Measurements from ENCODE around the gene SHC3. TPM values are rescaled to one million over a fixed set of nuclear protein-coding genes. Genes with fewer than 3 reads are reported as not detected.

The SHC3 gene
- total and polyA plus RNA-seq, 2 donors (not counting 3 experiments of a cell fraction or from before 2014, with no cell fraction given): 1.0 to 2.0 TPM

DNA sequence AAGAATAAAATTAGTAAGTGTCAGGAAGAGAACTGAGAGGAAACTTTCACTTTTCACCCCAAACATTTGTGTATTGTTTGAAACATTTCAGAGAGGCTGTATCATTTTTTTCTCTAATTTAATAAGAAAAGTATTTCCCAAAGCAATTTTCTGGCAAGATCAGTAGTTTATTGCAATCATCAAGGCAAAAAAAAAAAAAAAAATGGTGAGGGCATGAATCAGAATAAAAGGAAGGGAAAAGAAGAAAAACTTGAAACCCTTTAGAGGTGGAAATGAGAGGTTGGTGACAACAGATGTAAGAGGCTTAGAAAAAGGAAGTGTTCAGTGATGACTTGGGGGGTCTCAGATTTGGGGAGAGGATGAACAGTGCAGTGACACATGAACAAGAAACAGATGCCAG lies 13.3 kb downstream of the SHC3 start:
- no peak for FAIRE-seq
- Histone ChIP-seq H3K4me1 (ENCODE audit: control insufficient read depth, extremely low read depth, insufficient read depth, low read length) (no peaks in the 10 kb centered on the region), H3K9me1 (replicated peaks; ENCODE audit: control insufficient read depth, extremely low read depth, insufficient read depth, low read length) (no peaks in the 10 kb centered on the region), H3K36me3 (ENCODE audit: control insufficient read depth in 2 of 2, extremely low read depth in 1 of 2, insufficient read depth in 2 of 2, low read length in 2 of 2) (no peaks in the 10 kb centered on the region), H3K27me3 (ENCODE audit: control insufficient read depth in 2 of 2, insufficient read depth in 2 of 2, low read length in 2 of 2) (no peaks in the 10 kb centered on the region), H3K27ac (ENCODE audit: insufficient read depth, low read depth, low read length) (no peak overlapping the region), H3K79me2 (ENCODE audit: control insufficient read depth, insufficient read depth, low read length) (no peaks in the 10 kb centered on the region), H4K20me1 (replicated peaks; ENCODE audit: control insufficient read depth, extremely low read depth, insufficient read depth, low read length) (no peaks in the 10 kb centered on the region), H3K4me2 (ENCODE audit: insufficient read depth, low read length) (no peak overlapping the region), H3K4me3 (replicated peaks in 1 of 3; ENCODE audit: insufficient read depth in 1 of 3, low read depth in 1 of 3, low read length in 3 of 3) (no peak overlapping the region), H2AFZ (ENCODE audit: low read depth, low read length) (no peak overlapping the region), H3K9me3 (replicated peaks; ENCODE audit: control insufficient read depth, insufficient read depth, low read length) (no peaks in the 10 kb centered on the region), H3K9ac (replicated peaks; ENCODE audit: extremely low read depth, insufficient read depth, low read length) (no peak overlapping the region)
- no peak for DNase-seq (ENCODE audit: low read depth, low spot score)
- intact Hi-C loops (cut with micrococcal nuclease) (no loop called here), dilution Hi-C loops (cut with MboI; ENCODE audit: extremely low pct_ligation_motif_present, low sequenced_read_pairs) (no loop called here)
- no TSS peak for BruUV-seq (replicated peaks)
- ChIA-PET POLR2A (no interaction called here), CTCF (no interaction called here)
- no peak for TF ChIP-seq JUN (IDR thresholded peaks at IDR 0.05; ENCODE audit: borderline replicate concordance, insufficient read depth, insufficient read length, low read depth)
- no peak for TF ChIP-seq EZH2 (IDR thresholded peaks at IDR 0.05; ENCODE audit: borderline replicate concordance, low read depth, low read length, severe bottlenecking)
- TF ChIP-seq, protein P1, sequence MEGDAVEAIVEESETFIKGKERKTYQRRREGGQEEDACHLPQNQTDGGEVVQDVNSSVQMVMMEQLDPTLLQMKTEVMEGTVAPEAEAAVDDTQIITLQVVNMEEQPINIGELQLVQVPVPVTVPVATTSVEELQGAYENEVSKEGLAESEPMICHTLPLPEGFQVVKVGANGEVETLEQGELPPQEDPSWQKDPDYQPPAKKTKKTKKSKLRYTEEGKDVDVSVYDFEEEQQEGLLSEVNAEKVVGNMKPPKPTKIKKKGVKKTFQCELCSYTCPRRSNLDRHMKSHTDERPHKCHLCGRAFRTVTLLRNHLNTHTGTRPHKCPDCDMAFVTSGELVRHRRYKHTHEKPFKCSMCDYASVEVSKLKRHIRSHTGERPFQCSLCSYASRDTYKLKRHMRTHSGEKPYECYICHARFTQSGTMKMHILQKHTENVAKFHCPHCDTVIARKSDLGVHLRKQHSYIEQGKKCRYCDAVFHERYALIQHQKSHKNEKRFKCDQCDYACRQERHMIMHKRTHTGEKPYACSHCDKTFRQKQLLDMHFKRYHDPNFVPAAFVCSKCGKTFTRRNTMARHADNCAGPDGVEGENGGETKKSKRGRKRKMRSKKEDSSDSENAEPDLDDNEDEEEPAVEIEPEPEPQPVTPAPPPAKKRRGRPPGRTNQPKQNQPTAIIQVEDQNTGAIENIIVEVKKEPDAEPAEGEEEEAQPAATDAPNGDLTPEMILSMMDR (IDR thresholded peaks at IDR 0.05; ENCODE audit: extremely low read depth in 1 of 2, insufficient read depth in 1 of 2, low read depth in 1 of 2, low read length in 2 of 2): no peak
- TF ChIP-seq, protein P2, sequence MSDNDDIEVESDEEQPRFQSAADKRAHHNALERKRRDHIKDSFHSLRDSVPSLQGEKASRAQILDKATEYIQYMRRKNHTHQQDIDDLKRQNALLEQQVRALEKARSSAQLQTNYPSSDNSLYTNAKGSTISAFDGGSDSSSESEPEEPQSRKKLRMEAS (IDR thresholded peaks at IDR 0.05; ENCODE audit: insufficient read depth, insufficient read length): no peak
- TF ChIP-seq MYC (IDR thresholded peaks at IDR 0.05; ENCODE audit: low read depth, low read length): no peak
- no peak for TF ChIP-seq FOS (IDR thresholded peaks at IDR 0.05; ENCODE audit: borderline replicate concordance, insufficient read depth, low read length)

DNA sequence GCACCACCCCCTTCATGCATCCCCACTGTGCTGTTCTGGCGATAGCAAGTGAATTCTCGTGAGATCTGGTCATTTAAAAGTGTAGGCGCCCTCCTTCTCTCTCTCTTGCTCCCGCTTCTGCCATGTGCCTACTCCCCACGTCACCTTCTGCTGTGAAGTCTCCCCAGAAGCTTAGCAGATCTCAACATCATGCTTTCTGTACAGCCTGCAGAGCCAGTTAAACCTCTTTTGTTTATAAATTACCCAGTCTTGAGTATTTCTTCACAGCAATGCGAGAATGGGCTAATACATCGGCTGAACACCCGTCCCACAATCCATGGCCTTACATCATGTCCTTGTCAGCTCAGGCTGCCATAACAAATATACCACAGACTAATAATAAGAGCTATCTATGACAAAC lies 17.4 kb downstream of the SHC3 start:
- TF ChIP-seq FOS (IDR thresholded peaks at IDR 0.05; ENCODE audit: borderline replicate concordance, insufficient read depth, low read length) (no peak), JUN (IDR thresholded peaks at IDR 0.05; ENCODE audit: borderline replicate concordance, insufficient read depth, insufficient read length, low read depth) (no peak), EZH2 (IDR thresholded peaks at IDR 0.05; ENCODE audit: borderline replicate concordance, low read depth, low read length, severe bottlenecking) (no peak), POLR2AphosphoS5 (IDR thresholded peaks at IDR 0.05; ENCODE audit: insufficient read depth, low read depth, low read length) (no peak), MYC (IDR thresholded peaks at IDR 0.05; ENCODE audit: low read depth, low read length) (no peak), POLR2A (IDR thresholded peaks at IDR 0.05; ENCODE audit: low read depth, low read length) (no peak), GATA2 (IDR thresholded peaks at IDR 0.05; ENCODE audit: insufficient read depth, insufficient read length, low read depth, low read length) (no peak)
- TF ChIP-seq, protein P1 (IDR thresholded peaks at IDR 0.05; ENCODE audit: extremely low read depth in 1 of 2, insufficient read depth in 1 of 2, low read depth in 1 of 2, low read length in 2 of 2): no peak
- TF ChIP-seq, protein P2 (IDR thresholded peaks at IDR 0.05; ENCODE audit: insufficient read depth, insufficient read length): no peak
- Histone ChIP-seq H3K36me3 (ENCODE audit: control insufficient read depth in 2 of 2, extremely low read depth in 1 of 2, insufficient read depth in 2 of 2, low read length in 2 of 2) (no peaks in the 10 kb centered on the region), H3K4me1 (ENCODE audit: control insufficient read depth, extremely low read depth, insufficient read depth, low read length) (no peaks in the 10 kb centered on the region), H3K9me1 (replicated peaks; ENCODE audit: control insufficient read depth, extremely low read depth, insufficient read depth, low read length) (no peaks in the 10 kb centered on the region), H3K27me3 (ENCODE audit: control insufficient read depth in 2 of 2, insufficient read depth in 2 of 2, low read length in 2 of 2) (no peaks in the 10 kb centered on the region), H3K27ac (ENCODE audit: insufficient read depth, low read depth, low read length) (no peak overlapping the region), H3K9me3 (replicated peaks; ENCODE audit: control insufficient read depth, insufficient read depth, low read length) (no peaks in the 10 kb centered on the region), H3K9ac (replicated peaks; ENCODE audit: extremely low read depth, insufficient read depth, low read length) (no peak overlapping the region), H2AFZ (ENCODE audit: low read depth, low read length) (no peak overlapping the region), H3K4me3 (replicated peaks in 1 of 3; ENCODE audit: insufficient read depth in 1 of 3, low read depth in 1 of 3, low read length in 3 of 3) (no peak overlapping the region), H3K4me2 (ENCODE audit: insufficient read depth, low read length) (no peak overlapping the region), H4K20me1 (replicated peaks; ENCODE audit: control insufficient read depth, extremely low read depth, insufficient read depth, low read length) (no peaks in the 10 kb centered on the region), H3K79me2 (ENCODE audit: control insufficient read depth, insufficient read depth, low read length) (no peaks in the 10 kb centered on the region)
- dilution Hi-C loops (cut with MboI; ENCODE audit: extremely low pct_ligation_motif_present, low sequenced_read_pairs): no loop called here
- ChIA-PET POLR2A (no interaction called here), CTCF (no interaction called here)
- FAIRE-seq: no peak
- intact Hi-C loops (cut with micrococcal nuclease): no loop called here
- DNase-seq (ENCODE audit: low read depth, low spot score): no peak
- no TSS peak for BruUV-seq (replicated peaks)
